ENCODE measurements around the gene TRPM2.
"Not testable (repeated sequence)": the region's sequence is repeated elsewhere in the genome, so short reads cannot be mapped to it uniquely, and the experiment has no call there.

GRCh38 chr21:44341726-44342458, 11.5 kb upstream of the TRPM2 start:
- not testable (repeated sequence) for TF ChIP-seq CTCF (conservative IDR thresholded peaks at IDR 0.05); ZFX (IDR thresholded peaks at IDR 0.05)

All from C4-2B (cell line).